Loucy (cell line): Measurements from ENCODE around the gene CALN1.

Source experiments
- CTCF ChIP-seq: fragments of 200-600 bp; sonication (generic); conservative IDR thresholded peaks from 2 replicates; pipeline ENCODE4 v1.5.1; 2014; ENCODE audit warnings: mild to moderate bottlenecking, antibody characterized with exemption, low read length
- EZH2phosphoT487 ChIP-seq: fragments of 200-600 bp; IDR thresholded peaks from 2 replicates; pipeline ENCODE4 v1.6.1; 2018; ENCODE audit warnings: antibody characterized with exemption, mild to moderate bottlenecking, moderate library complexity, borderline replicate concordance

GRCh38 chr7:71817916-71818315, 594.2 kb downstream of the CALN1 start:
- TF ChIP-seq CTCF (no peak), EZH2phosphoT487 (no peak)
